Right hindlimb (tissue), 1 donor: ENCODE data around the gene FAM118A.
"Not testable (repeated sequence)": the region's sequence is repeated elsewhere in the genome, so short reads cannot be mapped to it uniquely, and the experiment has no call there.

Source experiments
- DNase-seq: peaks from one replicate; pipeline ENCODE4 v3.0.0-alpha.2; 2018

The FAM118A gene

DNA sequence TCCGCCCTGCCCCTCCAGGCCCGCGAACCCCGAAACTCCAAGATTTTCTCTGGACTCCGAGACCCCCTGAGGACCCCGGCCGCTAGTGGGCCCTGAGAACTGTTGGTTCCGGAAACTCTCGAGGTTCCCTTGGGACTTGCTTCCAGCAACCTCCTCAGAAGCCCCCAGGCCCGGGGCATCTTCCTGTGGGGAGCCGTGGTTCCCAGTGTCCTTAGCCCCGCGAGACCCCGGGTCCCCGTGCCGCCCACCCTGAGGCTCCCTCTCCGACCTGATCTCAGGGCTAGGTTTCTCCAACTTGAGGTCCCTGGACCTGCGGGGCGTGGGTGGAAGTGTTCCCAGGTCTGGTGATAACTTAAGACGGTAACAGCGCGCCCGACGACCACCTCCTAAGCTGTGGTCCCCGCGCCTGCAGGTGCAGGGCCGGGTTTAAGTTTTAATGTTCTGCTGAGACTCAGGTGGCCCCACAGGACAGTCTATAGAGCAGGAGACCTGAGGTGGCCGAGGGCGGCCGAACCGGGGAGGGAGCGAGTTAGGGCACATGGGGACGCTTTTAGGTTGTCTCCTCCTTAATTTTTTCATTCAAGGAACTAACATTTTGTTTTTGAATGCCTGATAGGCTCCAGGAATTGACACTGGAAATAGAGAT, 720 bp downstream of the FAM118A start:
- peak; percentile 59 for DNase-seq

DNA sequence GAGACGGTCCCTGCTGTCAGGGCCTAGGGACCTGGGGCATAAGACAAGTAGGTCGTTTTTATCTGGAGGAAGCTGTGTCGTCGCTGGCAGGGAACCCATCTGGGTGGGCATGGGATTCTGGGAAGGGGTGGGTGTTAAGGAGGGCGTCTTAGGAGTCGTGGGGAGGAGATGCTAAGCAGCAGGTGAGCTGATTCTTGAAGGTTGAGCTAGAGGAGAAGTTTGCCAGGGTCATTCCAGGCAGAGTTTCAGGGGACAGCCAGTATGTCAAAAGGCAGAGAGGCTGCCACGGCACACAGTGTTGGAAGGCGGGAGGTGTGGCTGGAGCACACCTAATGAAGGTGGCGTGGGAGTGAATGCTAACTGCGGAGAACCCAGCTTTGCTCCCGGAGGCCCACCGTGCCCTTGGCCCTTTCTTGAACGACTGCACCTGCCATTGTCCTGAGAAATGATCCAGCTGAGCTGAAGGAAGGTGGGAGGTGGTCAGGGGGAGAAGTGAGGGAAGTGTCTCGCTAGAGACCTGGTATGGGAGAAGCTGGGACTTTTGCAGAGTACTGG, 1.3 kb downstream of the FAM118A start:
- no peak for DNase-seq

DNA sequence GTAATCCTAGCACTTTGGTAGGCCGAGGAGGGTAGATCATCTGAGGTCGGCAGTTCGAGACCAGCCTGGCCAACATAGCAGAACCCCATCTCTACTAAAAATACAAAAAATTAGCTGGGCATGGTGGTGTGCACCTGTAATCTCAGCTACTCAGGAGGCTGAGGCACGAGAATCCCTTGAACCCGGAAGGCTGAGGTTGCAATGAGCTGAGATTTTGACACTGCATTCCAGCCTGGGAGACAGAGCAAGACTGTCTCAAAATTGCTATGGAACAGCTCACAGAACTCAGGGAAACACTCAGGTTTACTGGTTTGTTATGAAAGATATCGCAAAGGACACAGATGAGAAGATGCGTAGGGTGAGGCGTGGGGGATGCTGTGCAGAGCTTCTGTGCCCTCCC, 2.7 kb downstream of the FAM118A start:
- no peak for DNase-seq

DNA sequence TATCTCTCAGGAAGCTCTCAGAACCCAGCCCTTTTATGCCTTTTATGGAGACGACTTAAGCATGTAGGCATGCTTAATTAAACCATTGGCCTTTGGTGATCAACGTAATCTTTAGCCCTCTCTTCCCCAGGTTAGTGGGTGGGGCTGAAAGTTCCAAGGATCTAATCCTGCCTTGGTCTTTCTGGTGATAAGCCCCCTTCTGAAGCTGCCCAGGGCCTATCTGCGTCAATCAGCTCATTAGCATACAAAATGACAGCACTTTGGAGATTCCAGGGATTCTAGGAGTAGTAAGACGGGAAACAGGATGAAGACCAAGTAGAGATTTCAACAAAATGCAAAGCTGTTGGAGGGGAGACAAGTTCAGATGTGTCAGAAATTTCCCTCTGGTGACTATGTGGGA, 3.1 kb downstream of the FAM118A start:
- no peak for DNase-seq

DNA sequence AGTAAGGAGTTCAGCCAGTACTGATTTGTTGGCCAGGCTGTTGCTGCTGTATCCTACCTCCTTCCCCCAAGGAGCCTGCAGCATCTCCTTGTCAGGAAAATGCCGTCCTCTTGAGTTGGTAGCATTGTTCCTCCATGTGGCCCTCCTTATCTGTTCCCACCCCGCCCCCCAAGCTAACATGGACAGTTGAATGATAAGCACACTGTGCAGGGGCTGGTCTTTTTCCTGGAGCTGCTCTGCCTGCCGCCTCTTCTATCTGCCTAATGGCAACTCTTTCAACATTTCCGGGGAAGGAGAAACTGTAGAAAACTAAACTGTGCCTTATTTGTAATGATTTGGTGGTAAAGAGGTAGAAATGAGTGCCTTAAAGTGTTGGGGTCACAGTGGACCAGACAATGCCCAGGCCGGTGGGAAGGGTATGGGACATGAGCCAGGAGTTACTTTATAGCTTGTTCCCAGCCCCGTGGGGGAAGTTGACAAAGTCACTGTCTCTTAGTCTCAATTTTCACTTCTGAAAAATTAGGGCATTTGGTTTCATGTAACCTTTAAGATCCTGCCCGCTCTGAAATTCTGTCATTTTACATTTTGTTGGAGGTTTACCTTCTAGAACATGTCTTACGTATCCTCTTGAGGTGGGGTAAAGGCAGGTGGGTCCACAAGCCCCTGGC, 4.5 kb downstream of the FAM118A start:
- DNase-seq: no peak

DNA sequence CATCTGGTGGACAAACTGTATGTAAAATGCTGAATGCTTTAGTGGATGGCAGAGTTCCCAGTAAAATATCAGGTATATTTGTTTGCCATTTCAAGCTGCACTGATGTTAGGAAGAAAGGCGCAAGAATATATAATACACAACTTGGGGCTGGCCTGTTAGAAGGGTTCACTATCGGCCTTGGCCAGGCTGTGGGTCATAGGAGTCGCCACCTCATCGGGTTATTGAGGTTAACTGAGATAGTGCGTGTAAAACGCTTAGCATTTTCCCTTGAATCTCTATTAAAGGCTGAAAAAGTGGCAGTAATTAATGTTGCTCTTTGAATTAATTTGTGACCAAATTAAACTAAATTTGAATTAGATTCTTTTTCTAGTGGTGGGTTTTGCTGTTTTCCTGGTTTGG, 5.1 kb downstream of the FAM118A start:
- no peak for DNase-seq

DNA sequence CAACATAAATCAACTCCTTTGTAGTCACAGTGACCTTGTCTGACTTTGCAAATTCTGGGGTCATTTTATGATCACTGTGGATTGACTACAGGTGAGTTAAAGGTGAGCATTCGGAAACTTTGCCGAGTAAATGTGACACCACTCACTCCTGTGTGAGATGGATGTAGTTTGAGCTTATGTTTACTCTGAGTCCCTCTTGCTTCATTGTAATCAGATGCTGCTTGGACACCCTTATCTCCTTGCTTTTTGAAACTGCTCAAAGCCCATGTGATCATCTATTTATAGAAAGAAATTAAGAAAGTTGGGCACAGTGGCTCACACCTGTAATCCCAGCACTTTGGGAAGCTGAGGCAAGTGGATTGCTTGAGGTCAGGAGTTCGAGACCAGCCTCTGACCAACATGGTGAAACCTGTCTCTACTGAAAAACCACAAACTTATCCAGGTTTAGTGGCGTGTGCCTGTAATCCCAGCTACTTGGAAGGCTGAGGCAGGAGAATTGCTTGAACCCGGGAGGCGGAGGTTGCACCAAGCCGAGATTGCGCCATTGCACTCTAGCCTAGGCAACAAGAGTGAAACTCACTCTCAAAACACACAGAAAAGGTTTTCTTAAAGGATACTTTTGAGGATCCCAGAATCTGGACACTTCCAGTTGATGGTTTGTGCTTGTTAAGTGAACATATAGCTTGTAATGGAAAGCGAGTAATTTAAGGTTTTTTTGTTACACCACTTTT, 7.2 kb downstream of the FAM118A start:
- no peak for DNase-seq

DNA sequence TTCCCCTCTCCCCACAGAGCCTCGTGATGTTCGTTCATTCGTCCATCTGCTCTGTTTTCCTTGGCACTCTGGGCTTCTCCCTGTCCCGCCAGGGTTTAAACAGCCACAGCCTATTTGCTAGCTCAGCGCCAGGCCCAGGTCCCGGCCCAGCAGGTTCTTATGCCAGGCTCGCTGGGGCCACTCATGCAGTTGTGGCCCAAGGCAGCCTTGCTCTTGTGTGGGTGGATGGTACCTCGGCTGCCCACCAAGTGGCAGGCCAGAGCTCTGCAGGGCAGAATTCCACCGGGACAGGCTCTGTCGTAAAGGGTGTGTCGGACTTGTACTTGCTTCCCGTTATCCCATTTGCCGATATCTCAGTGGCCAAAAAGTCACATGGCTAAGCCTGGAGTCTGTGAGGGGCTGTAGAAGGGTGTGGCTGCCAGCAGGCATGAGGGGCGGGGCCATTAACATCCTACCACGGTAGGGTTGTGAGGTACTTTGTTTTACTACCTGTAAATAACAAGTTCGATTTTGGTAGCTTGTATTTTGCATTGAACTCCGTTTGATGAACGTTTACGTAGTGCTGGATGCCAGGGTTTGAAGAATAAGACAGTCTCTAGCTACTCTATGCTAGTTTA, 7.9 kb downstream of the FAM118A start:
- peak; percentile 51 for DNase-seq

DNA sequence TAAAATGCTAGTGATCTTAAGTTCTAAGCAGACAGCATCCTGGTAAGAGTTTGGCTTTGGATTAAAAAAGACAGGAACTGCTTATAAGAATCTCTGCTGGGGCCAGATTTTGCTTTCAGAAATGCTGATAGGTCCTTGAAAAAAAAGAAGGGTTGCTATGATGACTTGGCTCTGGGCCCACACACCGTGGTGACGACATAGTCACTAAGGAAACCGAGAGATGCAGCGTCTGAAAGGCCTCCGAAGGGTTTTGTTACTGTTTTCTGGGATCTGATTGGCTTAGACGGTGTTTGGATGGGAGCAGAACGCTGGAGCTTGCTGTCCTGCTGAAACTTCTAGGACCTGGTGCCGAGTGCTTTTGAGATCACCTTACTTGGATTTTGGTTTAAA, 8.4 kb downstream of the FAM118A start:
- DNase-seq: peak; percentile 86

DNA sequence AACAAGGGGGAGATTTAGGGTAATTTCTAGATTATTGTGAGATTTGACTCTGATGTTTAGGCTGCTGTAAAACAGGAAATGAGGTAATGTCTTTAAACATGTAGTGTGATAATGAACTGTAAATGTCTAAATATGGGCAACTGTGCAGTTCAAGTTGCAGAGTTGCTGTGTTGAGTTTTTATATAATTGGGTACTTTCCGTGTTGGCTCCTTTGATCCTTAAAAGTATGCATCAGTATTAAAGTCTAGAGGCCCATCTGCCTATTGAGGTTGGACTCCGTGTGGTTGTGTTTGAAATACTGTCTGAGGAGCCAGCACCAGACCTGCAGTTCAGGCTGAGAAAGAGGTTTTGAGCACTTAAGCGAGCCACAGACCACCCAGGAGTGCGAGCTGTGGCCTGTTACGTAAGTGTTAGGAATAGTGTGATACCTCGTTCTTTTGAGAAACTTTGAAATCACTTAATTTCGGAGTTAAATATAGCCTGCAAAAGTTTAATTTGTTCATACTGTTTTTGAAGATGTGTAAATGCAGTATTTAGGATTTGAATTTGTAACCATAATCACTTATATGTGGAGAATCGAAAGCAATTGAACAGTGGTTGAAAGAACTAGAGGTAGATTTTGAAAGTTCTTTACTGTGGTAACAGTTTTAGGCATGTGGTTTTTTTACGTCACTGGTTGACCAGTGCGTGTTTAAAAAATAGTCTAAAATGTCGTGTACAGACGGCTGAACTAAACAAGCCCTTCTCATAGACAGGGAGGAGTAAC, 9.0 kb downstream of the FAM118A start:
- peak; percentile 42 for DNase-seq

DNA sequence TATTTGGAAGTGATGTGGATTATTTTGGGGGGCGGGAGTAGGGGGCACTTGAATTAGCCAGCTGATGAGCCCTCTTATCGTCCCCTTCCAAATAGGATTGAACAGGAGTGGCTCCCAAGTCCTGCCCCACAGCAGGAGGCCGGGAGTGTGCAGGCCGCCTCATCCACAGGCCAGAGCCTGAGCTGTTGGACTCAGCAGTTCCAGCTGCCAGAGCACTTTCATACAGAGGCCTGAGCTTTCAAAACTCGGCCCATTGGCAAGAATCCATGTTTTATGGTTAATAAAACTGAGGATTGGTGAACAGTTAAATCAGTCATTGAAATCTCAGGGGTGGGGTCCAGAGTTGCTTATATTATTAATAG, 9.6 kb downstream of the FAM118A start:
- DNase-seq: peak; percentile 71

DNA sequence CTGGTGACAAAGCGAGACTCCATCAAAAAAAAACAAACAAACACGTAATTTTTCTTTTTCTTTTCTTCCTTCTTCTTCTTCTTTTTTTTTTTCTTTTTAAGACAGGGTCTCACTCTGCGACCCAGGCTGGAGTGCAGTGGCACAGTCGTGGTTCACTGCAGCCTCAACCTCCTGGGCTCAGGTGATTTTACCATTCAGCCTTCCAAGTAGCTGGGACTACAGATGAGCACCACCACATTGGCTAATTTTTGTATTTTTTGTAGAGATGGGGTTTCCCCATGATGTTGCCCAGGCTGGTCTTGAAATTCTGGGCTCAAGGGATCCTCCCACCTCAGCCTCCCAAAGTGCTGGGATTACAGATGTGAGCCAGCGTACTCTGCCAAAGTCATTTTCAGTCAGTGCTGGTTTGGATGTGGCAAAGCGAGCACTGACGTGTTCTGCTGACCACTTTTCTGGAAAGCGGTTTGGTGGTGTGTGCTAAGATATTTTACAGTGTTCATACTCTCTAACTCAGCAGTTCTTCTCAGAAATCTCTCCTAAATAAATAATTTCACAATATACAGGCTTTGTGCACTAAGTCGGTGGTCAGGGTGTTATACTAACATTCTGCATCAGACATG, 10.7 kb downstream of the FAM118A start:
- peak; percentile 61 for DNase-seq

DNA sequence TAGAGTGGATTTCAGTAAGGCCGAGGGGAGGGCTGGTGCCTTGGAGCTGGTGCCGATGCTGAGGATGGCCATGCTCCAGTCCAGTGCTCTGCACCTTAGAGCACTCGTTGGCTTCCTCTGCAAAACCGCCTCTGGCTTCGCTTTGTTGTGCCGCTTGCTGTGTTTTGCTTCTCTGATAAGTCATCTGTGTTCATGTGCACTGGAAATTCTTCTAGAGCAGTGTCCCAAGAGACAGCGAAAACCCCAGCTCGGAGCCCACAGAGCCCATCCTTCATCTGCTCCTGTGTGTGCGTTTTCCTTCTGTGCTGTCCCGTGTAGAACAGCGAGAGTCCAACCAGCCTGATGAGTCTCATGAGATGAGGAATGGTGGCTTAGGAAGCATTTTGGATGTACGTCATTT, 12.1 kb downstream of the FAM118A start:
- DNase-seq: no peak

DNA sequence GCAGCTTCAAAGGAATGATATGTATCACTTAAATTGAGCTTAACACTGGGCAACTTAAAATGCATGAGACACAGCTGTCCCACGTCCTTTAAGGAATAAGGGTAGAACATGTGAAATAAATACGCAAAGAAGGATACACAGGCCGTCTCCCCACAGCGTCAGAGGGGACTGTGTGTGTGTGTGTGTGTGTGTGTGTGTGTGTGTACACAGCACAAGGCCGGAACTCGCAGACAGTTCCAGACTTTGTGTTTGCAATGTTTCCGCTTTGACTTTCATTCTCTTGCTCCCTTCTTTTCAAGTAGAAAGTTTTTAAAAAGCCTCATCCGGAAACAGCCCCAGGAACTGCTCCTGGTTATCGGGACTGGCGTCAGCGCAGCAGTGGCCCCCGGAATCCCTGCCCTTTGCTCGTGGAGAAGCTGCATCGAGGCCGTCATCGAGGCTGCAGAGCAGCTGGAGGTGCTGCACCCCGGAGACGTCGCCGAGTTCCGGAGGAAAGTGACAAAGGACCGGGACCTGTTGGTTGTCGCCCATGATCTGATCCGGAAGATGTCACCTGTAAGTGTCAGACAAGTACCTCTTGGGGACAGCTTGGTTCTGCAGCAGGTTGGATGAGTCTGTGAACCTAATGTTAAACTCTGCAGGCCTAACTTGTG, 13.3 kb downstream of the FAM118A start:
- no peak for DNase-seq

DNA sequence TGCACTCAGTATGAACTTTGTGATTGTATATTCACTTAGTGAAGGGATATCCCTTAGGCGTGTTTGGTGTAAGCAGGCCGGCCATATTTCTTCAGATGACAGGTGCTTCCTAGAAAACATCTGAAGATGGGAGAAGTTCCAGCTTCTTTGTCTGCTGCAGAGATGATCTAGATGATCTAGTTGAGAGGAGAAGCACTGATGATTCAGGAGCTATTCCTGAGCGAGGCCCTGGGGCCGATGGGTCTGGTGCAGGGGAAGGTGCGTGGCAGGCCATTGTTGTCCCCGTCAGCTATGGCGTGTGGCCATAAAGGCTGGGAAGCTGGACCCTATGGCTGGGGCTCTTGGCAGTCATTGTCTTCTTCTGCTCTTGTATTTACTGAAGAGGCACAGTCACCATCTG, 14.0 kb downstream of the FAM118A start:
- no peak for DNase-seq

DNA sequence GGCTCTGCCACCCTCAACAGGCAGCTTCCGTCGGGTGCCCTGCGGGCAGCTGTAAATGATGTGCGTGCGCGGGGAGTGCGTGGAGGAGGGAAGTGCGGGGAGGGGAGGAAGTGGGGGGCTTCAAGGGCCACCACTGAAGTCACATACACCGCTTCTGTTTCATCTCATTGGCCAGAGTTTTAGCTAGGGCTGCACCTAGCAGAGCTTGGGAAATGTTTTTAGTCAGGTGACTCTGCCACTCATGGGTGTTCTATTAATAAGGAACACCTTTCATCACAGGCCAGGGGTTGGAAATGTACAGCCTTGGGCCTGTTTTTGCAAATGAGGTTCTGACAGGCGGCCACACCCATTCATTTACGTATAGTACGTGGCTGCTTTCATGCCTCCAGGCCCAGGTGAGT, 14.6 kb downstream of the FAM118A start:
- no peak for DNase-seq

DNA sequence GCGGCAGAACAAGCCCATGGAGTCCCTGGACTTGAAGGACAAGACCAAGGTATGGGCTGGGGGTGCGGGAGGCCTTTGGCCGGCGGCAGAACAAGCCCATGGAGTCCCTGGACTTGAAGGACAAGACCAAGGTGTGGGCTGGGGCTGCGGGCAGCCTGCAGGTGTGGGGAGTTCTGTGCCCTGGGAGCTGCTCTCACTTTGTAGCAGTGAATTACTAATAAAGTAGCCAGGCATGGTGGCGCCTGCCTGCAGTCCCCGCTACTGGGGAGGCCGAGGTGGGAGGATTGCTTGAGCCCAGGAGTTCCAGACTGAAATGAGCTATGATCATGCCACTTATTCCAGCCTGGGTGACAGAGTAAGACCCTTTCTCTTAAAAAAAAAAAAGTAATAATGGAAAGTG, 18.5 kb downstream of the FAM118A start:
- DNase-seq: not testable (repeated sequence)

DNA sequence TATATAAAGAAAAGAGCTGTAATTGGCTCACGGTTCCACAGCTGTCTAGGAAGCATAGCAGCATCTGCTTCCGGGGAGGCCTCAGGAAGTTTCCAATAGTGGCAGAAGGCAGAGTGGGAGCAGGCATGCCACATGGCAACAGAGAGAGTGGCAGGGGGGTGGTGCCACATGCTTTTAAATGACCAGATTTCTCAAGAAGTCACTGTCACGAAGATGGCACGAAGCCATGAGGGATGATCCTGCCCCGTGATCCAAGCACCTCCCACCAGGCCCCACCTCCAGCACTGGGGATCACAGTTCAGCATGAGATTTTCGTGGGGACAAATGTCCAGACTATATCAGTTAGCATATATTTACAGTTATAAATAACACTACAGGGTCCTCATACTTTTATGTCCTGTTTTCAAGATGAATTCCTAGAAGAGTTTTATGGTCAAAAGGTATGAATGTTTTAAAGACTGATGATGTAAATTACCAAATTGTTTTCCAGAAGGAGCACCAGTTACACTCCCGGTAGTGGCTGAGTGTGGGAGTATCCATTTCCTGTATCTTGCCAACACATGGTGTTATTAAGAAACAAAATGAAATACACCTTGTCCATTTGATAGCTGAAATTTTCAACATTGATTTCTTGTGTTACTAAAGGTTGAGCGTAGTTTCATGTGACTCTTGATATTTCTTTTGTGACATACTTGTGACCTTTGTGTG, 19.2 kb downstream of the FAM118A start:
- DNase-seq: no peak

DNA sequence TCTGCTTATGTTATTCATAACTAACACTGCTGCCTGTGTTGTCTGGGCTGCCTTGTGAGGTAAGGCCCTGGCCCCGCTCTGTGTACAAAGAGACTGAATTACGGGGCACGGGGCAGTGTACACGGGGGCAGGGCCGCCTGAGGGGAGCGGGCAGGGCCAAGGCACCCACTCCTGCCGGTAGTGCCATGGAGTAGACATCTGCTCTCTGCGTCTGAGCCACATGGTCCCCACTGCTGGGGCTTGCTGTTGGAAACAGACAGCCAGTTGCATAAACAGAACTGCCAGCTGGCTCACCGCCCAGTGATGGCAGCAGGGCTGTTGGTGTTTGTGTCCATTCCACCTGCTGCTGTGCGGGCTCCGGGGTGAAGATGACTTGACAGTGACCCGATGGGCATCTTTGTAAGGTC, 19.8 kb downstream of the FAM118A start:
- peak; percentile 73 for DNase-seq

DNA sequence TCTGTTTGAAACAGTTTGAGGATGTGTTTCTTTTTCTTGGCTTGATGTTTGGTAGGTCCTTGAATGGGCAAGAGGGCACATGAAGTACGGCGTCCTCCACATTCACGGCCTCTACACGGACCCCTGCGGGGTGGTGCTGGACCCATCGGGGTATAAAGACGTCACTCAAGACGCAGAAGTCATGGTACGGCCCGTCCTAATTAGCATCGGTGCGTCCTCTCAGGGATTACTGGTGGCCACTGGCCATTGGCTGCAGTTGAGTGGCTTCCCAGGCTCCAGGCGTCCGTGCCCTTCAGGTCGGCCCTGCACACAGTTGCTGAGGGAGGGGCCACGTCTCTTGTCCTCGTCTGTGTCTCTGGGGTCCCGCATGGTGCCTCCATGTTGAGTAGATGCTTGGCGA, 20.8 kb downstream of the FAM118A start:
- DNase-seq: no peak

DNA sequence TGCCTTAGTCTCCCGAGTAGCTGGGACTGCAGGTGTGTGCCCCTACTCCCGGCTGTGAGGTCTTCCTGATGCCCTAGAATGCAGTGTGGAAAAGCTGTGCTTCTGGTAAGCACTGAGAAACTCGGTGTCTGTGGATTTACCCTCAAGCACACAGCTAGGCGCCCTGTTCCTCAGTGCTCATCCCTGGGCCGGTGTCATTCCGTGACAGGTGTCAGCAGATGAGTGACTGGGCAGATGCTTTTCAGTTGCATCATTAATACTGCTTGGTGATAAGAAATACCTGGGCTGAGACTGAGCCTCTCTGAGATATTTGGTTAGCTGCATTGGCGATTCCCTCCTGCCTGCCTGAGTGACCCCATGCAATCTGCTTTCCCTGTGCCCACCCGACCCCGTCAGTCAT, 21.8 kb downstream of the FAM118A start:
- DNase-seq: no peak
